ENCODE data around the gene NAT16.

- TF ChIP-seq ZNF512 (tag; IDR thresholded peaks at IDR 0.05): no peak
- TF ChIP-seq CEBPG (CRISPR knock-in tag; IDR thresholded peaks at IDR 0.05): no peak
- TF ChIP-seq CEBPG (tag; conservative IDR thresholded peaks at IDR 0.05 in 1 of 2, IDR thresholded peaks at IDR 0.05 in 1 of 2): no peak
- no peak for TF ChIP-seq SMARCA4 (IDR thresholded peaks at IDR 0.05)
- TF ChIP-seq NR2C2 (CRISPR knock-in tag; IDR thresholded peaks at IDR 0.05): no peak
- no peak for TF ChIP-seq NR2C2 (tag; IDR thresholded peaks at IDR 0.05)
- no peak for TF ChIP-seq POLR2A (conservative IDR thresholded peaks at IDR 0.05)
- no peak for TF ChIP-seq MYC (IDR thresholded peaks at IDR 0.05; ENCODE audit: low read depth, low read length)
- TF ChIP-seq MYC (CRISPR knock-in tag; IDR thresholded peaks at IDR 0.05; ENCODE audit: borderline replicate concordance, low read depth): no peak
- no peak for TF ChIP-seq CHD7 (IDR thresholded peaks at IDR 0.05; ENCODE audit: low read depth, low read length)
- TF ChIP-seq BMI1 (IDR thresholded peaks at IDR 0.05; ENCODE audit: low read length): no peak
- TF ChIP-seq TAF1 (IDR thresholded peaks at IDR 0.05; ENCODE audit: control insufficient read depth, extremely low read depth, insufficient read depth, low read length, severe bottlenecking): no peak
- no peak for TF ChIP-seq ZFPM2 (CRISPR knock-in tag; IDR thresholded peaks at IDR 0.05)
- TF ChIP-seq MXI1 (IDR thresholded peaks at IDR 0.05; ENCODE audit: low read depth, low read length): no peak
- no peak for TF ChIP-seq GTF3C2 (IDR thresholded peaks at IDR 0.05; ENCODE audit: borderline replicate concordance, extremely low read depth, insufficient read length)
- no peak for TF ChIP-seq PYGO2 (tag; IDR thresholded peaks at IDR 0.05)
- no peak for TF ChIP-seq KLF13 (tag; IDR thresholded peaks at IDR 0.05; ENCODE audit: borderline replicate concordance, low read depth)
Observed at GRCh38 chr7:101211501-101211900, 31.4 kb upstream of the NAT16 start.
